Bronchial epithelial cell (primary cell): ENCODE measurements around the gene UVRAG. TPM values are rescaled to one million over a fixed set of nuclear protein-coding genes. Genes with fewer than 3 reads are reported as not detected.
"Not testable (repeated sequence)": the region's sequence is repeated elsewhere in the genome, so short reads cannot be mapped to it uniquely, and the experiment has no call there.

Experiments
- DNase-seq: peaks from one replicate; pipeline ENCODE4 v3.0.0-alpha.2; 2010; ENCODE audit warnings: low read depth
- FAIRE-seq: peaks from 2 replicates; lab custom pipeline; 2011; peaks lifted over from hg19 to GRCh38; lab: Jason Lieb, UNC
- H3K27me3 ChIP-seq: 2 replicates; pipeline ENCODE4 v1.5.1; 2011; ENCODE audit warnings: low read length; ENCODE audit not compliant: control insufficient read depth, insufficient read depth
- H3K36me3 ChIP-seq: 2 replicates; pipeline ENCODE4 v1.5.1; 2011; ENCODE audit warnings: low read length; ENCODE audit not compliant: control insufficient read depth, insufficient read depth
- H3K4me3 ChIP-seq: 2 replicates; pipeline ENCODE4 v1.5.1; 2011; ENCODE audit warnings: mild to moderate bottlenecking, low read depth, low read length, control low read depth
- CTCF ChIP-seq: IDR thresholded peaks from 2 replicates; pipeline ENCODE4 v1.5.1; 2011; ENCODE audit warnings: mild to moderate bottlenecking, moderate library complexity, low read length, control low read depth, inconsistent platforms; ENCODE audit not compliant: insufficient read depth, severe bottlenecking
- total RNA-seq: library from RNA; depleted of rRNA; stranded (reverse); fragments of >200 nt; gene quantifications from 2 replicates; pipeline ENCODE4 v1.2.1, GENCODE V29; 2014

UVRAG gene
- total RNA-seq, 1 donor from 2014 or later, result 11.1 TPM

GRCh38 chr11:75869661-75870455 lies 54.8 kb downstream of the UVRAG start:
- no peak for TF ChIP-seq CTCF
- Histone ChIP-seq H3K36me3 (no peaks in the 10 kb centered on the region), H3K27me3 (no peaks in the 10 kb centered on the region), H3K4me3 (no peak overlapping the region)
- FAIRE-seq (no peak), DNase-seq (no peak)

GRCh38 chr11:75872887-75873416 lies 57.9 kb downstream of the UVRAG start:
- DNase-seq (no peak), FAIRE-seq (no peak)
- H3K4me3 ChIP-seq, result no peak overlapping the region
- no peaks in the 10 kb centered on the region for H3K27me3 ChIP-seq
- TF ChIP-seq CTCF, result no peak
- H3K36me3 ChIP-seq, result no peaks in the 10 kb centered on the region

GRCh38 chr11:75873417-75874221 lies 58.6 kb downstream of the UVRAG start:
- H3K27me3 ChIP-seq, result no peaks in the 10 kb centered on the region
- no peak for TF ChIP-seq CTCF
- no peak overlapping the region for H3K4me3 ChIP-seq
- DNase-seq, result no peak
- H3K36me3 ChIP-seq, result no peaks in the 10 kb centered on the region
- FAIRE-seq, result no peak

- FAIRE-seq (no peak), DNase-seq (no peak)
- H3K36me3 ChIP-seq, result no peaks in the 10 kb centered on the region
- no peak for TF ChIP-seq CTCF
- H3K4me3 ChIP-seq, result no peak overlapping the region
- no peaks in the 10 kb centered on the region for H3K27me3 ChIP-seq
Measured at GRCh38 chr11:75874684-75875341, 59.8 kb downstream of the UVRAG start.

GRCh38 chr11:75877327-75877726 lies 62.3 kb downstream of the UVRAG start:
- not testable (repeated sequence) for FAIRE-seq, H3K27me3 ChIP-seq, H3K36me3 ChIP-seq, H3K4me3 ChIP-seq, DNase-seq

GRCh38 chr11:75877931-75878330 lies 62.9 kb downstream of the UVRAG start:
- FAIRE-seq, DNase-seq, H3K27me3 ChIP-seq, H3K4me3 ChIP-seq, H3K36me3 ChIP-seq: not testable (repeated sequence)
